GM23338 (cell line): ENCODE measurements around the gene NRG3. TPM values are rescaled to one million over a fixed set of nuclear protein-coding genes. Genes with fewer than 3 reads are reported as not detected.

Experiments used
- ATAC-seq: fragments of 200-7000 bp; cut with Tn5 transposase; 3 replicates; pipeline ENCODE4 v1.9.1; 2020
- DNase-seq: peaks from one replicate; pipeline ENCODE4 v3.0.0-alpha.2; 2015; ENCODE audit warnings: low spot score
- H2AFZ ChIP-seq: fragments of 200-600 bp; sonication (generic); 2 replicates; pipeline ENCODE4 v1.8.0; 2016; ENCODE audit warnings: antibody characterized with exemption, mild to moderate bottlenecking, moderate library complexity
- H3F3A ChIP-seq: fragments of 200-600 bp; sonication (generic); replicated peaks from 2 replicates; pipeline ENCODE4 v1.8.0; 2017; ENCODE audit warnings: antibody characterized with exemption, mixed run types, low read depth
- H3K27ac ChIP-seq: fragments of 200-600 bp; sonication (generic); 2 replicates; pipeline ENCODE4 v1.6.1; 2016; ENCODE audit warnings: low read depth
- H3K27me3 ChIP-seq: fragments of 200-600 bp; sonication (generic); 2 replicates; pipeline ENCODE4 v1.8.0; 2016; ENCODE audit warnings: mild to moderate bottlenecking, mixed run types, moderate library complexity; ENCODE audit not compliant: insufficient read depth
- H3K36me3 ChIP-seq: fragments of 200-600 bp; sonication (generic); 2 replicates; pipeline ENCODE4 v1.8.0; 2016; ENCODE audit warnings: mild to moderate bottlenecking; ENCODE audit not compliant: insufficient read depth
- H3K4me1 ChIP-seq: fragments of 200-600 bp; sonication (generic); 2 replicates; pipeline ENCODE4 v1.8.0; 2016; ENCODE audit warnings: mild to moderate bottlenecking, moderate library complexity; ENCODE audit not compliant: insufficient read depth
- H3K4me2 ChIP-seq: fragments of 200-600 bp; sonication (generic); 2 replicates; pipeline ENCODE4 v1.7.1; 2017; ENCODE audit warnings: mixed run types
- H3K4me3 ChIP-seq: fragments of 200-600 bp; sonication (generic); 2 replicates; pipeline ENCODE4 v1.6.1; 2016; ENCODE audit warnings: mixed run types
- H3K79me2 ChIP-seq: fragments of 200-600 bp; sonication (generic); replicated peaks from 2 replicates; pipeline ENCODE4 v1.8.0; 2017; ENCODE audit warnings: mild to moderate bottlenecking; ENCODE audit not compliant: insufficient read depth
- H3K9me2 ChIP-seq: fragments of 200-600 bp; sonication (generic); 2 replicates; pipeline ENCODE4 v1.8.0; 2017; ENCODE audit not compliant: insufficient read depth
- H4K20me1 ChIP-seq: fragments of 200-600 bp; sonication (generic); replicated peaks from 2 replicates; pipeline ENCODE4 v1.8.0; 2017; ENCODE audit warnings: mild to moderate bottlenecking; ENCODE audit not compliant: insufficient read depth
- H3K27ac Mint-ChIP-seq: 2 replicates; pipeline ENCODE4 v1.8.0; 2020; ENCODE audit warnings: inconsistent platforms, mild to moderate bottlenecking, moderate library complexity, mixed read lengths
- H3K27me3 Mint-ChIP-seq: 3 replicates; pipeline ENCODE4 v1.8.0; 2022; ENCODE audit warnings: low read depth, mild to moderate bottlenecking, moderate library complexity, mixed read lengths, inconsistent platforms; ENCODE audit not compliant: insufficient read depth, poor library complexity
- H3K36me3 Mint-ChIP-seq: 3 replicates; pipeline ENCODE4 v1.8.0; 2021; ENCODE audit warnings: low read depth, mild to moderate bottlenecking, inconsistent platforms, moderate library complexity, mixed read lengths
- H3K4me1 Mint-ChIP-seq: 3 replicates; pipeline ENCODE4 v1.8.0; 2020; ENCODE audit warnings: mild to moderate bottlenecking, inconsistent platforms, mixed read lengths
- H3K4me3 Mint-ChIP-seq: 3 replicates; pipeline ENCODE4 v1.8.0; 2021; ENCODE audit warnings: moderate library complexity, mild to moderate bottlenecking, inconsistent platforms, mixed read lengths
- H3K9me3 Mint-ChIP-seq: 3 replicates; pipeline ENCODE4 v1.8.0; 2020; ENCODE audit warnings: moderate library complexity, mild to moderate bottlenecking, inconsistent platforms, mixed read lengths
- CREB1 ChIP-seq: fragments of 250-450 bp; sonication (Bioruptor Pico); IDR thresholded peaks from 2 replicates; pipeline ENCODE4 v1.5.0; 2020; ENCODE audit warnings: low read depth, mild to moderate bottlenecking, moderate library complexity
- EZH2 ChIP-seq: fragments of 200-600 bp; sonication (generic); IDR thresholded peaks from one replicate; pipeline ENCODE4 v1.8.0; 2017; ENCODE audit warnings: antibody characterized with exemption, mild to moderate bottlenecking, low read depth; ENCODE audit not compliant: unreplicated experiment
- JUNB ChIP-seq: IDR thresholded peaks from one replicate; pipeline ENCODE4 v1.6.1; 2016; ENCODE audit warnings: antibody characterized with exemption; ENCODE audit not compliant: unreplicated experiment
- NANOG ChIP-seq: IDR thresholded peaks from 2 replicates; pipeline ENCODE4 v1.6.1; 2016; ENCODE audit warnings: antibody characterized with exemption, borderline replicate concordance
- POLR2AphosphoS5 ChIP-seq: IDR thresholded peaks from 2 replicates; pipeline ENCODE4 v1.6.1; 2016; ENCODE audit warnings: antibody characterized with exemption, low read depth
- REST ChIP-seq: IDR thresholded peaks from one replicate; pipeline ENCODE4 v1.6.1; 2018; ENCODE audit warnings: antibody characterized with exemption; ENCODE audit not compliant: unreplicated experiment
- ZNF114 ChIP-seq: fragments of 250-450 bp; sonication (Bioruptor Pico); IDR thresholded peaks from 2 replicates; pipeline ENCODE4 v1.5.0; 2020; ENCODE audit warnings: mild to moderate bottlenecking, moderate library complexity
- ZNF331 ChIP-seq: fragments of 250-450 bp; sonication (Bioruptor Pico); IDR thresholded peaks from 2 replicates; pipeline ENCODE4 v1.5.0; 2020; ENCODE audit warnings: low read depth, mild to moderate bottlenecking, moderate library complexity
- ZNF462 ChIP-seq: fragments of 250-450 bp; sonication (Bioruptor Pico); IDR thresholded peaks from 2 replicates; pipeline ENCODE4 v1.5.0; 2020; ENCODE audit warnings: mild to moderate bottlenecking, moderate library complexity
- polyA plus RNA-seq: library from polyadenylated mRNA; unstranded; fragments of >200 nt; fragmentation: Nextera tagmentation; extraction: Ambion mirVana; gene quantifications from 2 replicates; pipeline ENCODE4 v1.2.1, GENCODE V29; 2016
- total RNA-seq: library from RNA; depleted of rRNA; stranded (reverse); fragments of >200 nt; shearing (Covaris generic); gene quantifications from 2 replicates; pipeline ENCODE4 v1.2.3, GENCODE V29; 2014

The NRG3 gene
- total and polyA plus RNA-seq, 2 experiments from 2014 or later, result 1.9 to 3.9 TPM

GRCh38 chr10:82757901-82758300 is 882.9 kb downstream of the NRG3 start:
- H3K4me1 Mint-ChIP-seq, result peaks cover 36% of the 10 kb centered on the region
- Histone ChIP-seq H3K4me3 (no peak overlapping the region), H3K79me2 (no peaks in the 10 kb centered on the region), H3K4me1 (peaks cover 16% of the 10 kb centered on the region), H3K4me2 (0 out of 2 replicates have a peak overlapping the region, but pooled peaks have one; percentile 35), H3F3A (no peaks in the 10 kb centered on the region), H3K27ac (no peak overlapping the region), H2AFZ (no peak overlapping the region), H4K20me1 (no peaks in the 10 kb centered on the region), H3K9me2 (no peaks in the 10 kb centered on the region), H3K36me3 (no peaks in the 10 kb centered on the region), H3K27me3 (no peaks in the 10 kb centered on the region)
- no peak for TF ChIP-seq CREB1 (CRISPR knock-in tag)
- TF ChIP-seq NANOG, result no peak
- TF ChIP-seq REST, result no peak
- no peak for TF ChIP-seq ZNF331
- no peak for TF ChIP-seq JUNB
- no peak for TF ChIP-seq POLR2AphosphoS5
- no peaks in the 10 kb centered on the region; the same call in 2 of the 3 replicates for H3K9me3 Mint-ChIP-seq
- H3K27me3 Mint-ChIP-seq, result no peaks in the 10 kb centered on the region
- ATAC-seq (no peak), DNase-seq (no peak)
- no peak overlapping the region for H3K4me3 Mint-ChIP-seq
- H3K36me3 Mint-ChIP-seq, result peaks cover 5% of the 10 kb centered on the region; the same call in 1 of the 3 replicates
- no peak overlapping the region for H3K27ac Mint-ChIP-seq

- Mint-ChIP-seq H3K36me3 (peaks cover 5% of the 10 kb centered on the region; the same call in 1 of the 3 replicates), H3K4me3 (no peak overlapping the region), H3K9me3 (no peaks in the 10 kb centered on the region; the same call in 2 of the 3 replicates), H3K27ac (peak overlapping the region; percentile 51; the same call in 1 of the 2 replicates), H3K4me1 (peaks cover 36% of the 10 kb centered on the region), H3K27me3 (no peaks in the 10 kb centered on the region)
- peaks cover 16% of the 10 kb centered on the region for H3K4me1 ChIP-seq
- no peaks in the 10 kb centered on the region for H3K79me2 ChIP-seq
- ATAC-seq, result peak; percentile 76
- H3K4me3 ChIP-seq, result no peak overlapping the region
- H3K27me3 ChIP-seq, result no peaks in the 10 kb centered on the region
- no peak overlapping the region for H2AFZ ChIP-seq
- H3K9me2 ChIP-seq, result no peaks in the 10 kb centered on the region
- H3K4me2 ChIP-seq, result no peak overlapping the region
- no peaks in the 10 kb centered on the region for H4K20me1 ChIP-seq
- DNase-seq, result no peak
- H3F3A ChIP-seq, result no peaks in the 10 kb centered on the region
- peak overlapping the region; percentile 75 for H3K27ac ChIP-seq
- no peaks in the 10 kb centered on the region for H3K36me3 ChIP-seq
- TF ChIP-seq ZNF462 (CRISPR knock-in tag), result peak; percentile 66
- 0 out of 2 replicates have a peak, but pooled peaks have one; percentile 44 for TF ChIP-seq NANOG
- no peak for TF ChIP-seq EZH2
- no peak for TF ChIP-seq ZNF114 (CRISPR knock-in tag)
- TF ChIP-seq ZNF331, result no peak
Observed at GRCh38 chr10:82759050-82759449, 884.1 kb downstream of the NRG3 start.
